NCI-H526 treated with DMSO at 0.1 percent for 48 hours (cell line): ENCODE data around the gene HACD3.
"Not testable (repeated sequence)": the region's sequence is repeated elsewhere in the genome, so short reads cannot be mapped to it uniquely, and the experiment has no call there.

ENCODE experiments used
- DNase-seq: peaks from one replicate; lab custom pipeline; 2025; lab: John Stamatoyannopoulos, UW

HACD3 gene

GRCh38 chr15:65603134-65603533 is 72.9 kb downstream of the HACD3 start:
- no peak for DNase-seq

DNA sequence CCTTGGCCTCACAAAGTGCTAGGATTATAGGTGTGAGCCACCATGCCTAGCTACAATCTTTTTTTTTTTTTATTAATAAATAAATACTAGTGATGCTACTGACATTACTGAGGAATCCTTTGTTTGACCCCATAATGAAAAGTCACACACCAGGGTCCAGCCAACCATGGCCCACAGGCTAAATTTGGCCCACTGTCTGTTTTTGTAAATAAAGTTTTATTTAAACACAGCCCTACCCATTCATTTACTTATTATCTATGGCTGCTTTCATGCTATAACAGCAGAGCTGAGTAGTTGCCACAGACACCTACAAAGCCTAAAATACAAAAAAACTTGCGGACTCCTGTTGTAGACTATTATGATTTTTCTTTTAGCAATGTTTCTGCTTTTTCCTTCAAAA is 73.3 kb downstream of the HACD3 start:
- DNase-seq: no peak

DNA sequence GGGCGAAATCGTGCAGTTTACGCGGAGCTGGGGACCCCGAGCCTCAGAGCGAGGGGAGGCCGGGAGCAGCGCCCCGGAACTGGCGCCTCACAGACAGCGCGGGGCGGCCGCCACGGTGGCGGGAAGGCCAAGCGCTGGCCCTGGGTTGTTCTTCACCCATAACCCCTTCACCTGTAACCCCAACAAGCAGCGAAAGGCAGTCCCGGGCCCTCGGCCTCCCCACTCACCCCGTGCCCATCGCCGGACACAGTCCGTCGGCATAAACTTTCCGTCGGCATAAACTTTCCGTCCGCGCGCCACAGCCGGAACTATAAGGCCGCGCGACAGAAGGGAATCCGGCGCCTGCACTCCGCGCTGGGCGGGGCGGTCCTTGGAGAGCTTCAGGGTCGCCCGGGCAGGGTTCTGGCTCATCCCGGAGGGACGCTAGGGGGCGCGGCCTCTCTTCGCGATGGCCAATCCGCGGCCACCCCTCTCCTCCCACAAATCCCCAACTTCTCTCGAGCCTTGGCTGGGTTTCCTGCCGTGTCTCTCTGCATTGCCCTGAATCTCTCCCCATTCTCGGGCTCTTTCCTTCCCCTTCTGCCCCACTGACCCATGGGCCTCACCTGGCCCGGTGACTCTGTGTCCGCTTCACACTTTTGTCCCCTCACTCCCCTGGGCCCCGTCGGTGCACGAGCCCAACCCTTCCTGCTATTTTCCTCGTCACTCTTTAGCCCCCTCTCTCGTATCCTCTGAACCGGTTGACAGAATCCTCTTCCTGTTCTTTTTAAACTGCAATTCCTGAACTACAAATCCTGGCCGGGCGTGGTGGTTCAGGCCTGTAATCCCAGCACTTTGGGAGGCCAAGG is 80.8 kb downstream of the HACD3 start, which contains the start of gene INTS14:
TSS of gene INTS14 (minus strand) at position 261 of the 848 bp plus-strand sequence. CDS start 3,751 bp downstream, outside the sequence.
- DNase-seq: peak; percentile 90

DNA sequence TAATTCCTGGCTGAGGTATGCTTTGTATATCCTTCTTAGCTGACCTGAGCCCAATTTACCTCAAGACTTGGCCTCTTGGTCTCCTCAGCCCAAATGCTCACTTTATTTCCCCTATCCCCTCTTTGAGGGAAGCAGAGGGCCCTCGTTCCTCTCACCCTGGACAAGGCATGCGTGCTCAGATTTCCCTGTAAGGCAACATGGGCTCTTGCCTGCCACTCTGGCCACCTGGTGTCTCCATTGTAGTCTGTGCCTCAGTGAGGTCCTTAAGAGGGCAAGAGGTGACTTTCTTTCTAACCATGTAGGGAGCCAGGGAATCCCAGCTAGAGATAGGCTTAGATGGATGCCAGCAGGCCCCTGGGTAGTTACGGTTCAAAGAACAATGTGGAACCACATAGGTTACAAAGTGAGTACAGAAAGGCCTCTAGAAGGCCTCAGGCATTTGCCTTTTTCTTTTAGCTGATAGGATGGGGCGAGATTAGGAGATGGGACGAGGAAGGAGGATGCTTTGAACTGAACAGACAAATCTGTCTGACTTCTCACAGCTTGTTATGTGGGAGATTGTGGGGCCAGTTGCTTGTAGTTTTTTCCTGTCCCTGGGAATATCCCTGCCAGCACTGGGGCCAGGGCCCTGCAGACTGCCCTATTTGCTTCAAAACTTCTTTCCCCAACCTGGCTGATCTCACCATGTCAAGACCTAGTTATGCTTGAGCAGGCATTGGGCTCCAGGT is 81.8 kb downstream of the HACD3 start:
- no peak for DNase-seq

GRCh38 chr15:65612616-65612946 is 82.3 kb downstream of the HACD3 start:
- no peak for DNase-seq

GRCh38 chr15:65612949-65613744 is 82.9 kb downstream of the HACD3 start:
- DNase-seq: no peak

GRCh38 chr15:65615887-65616286 is 85.6 kb downstream of the HACD3 start:
- DNase-seq: not testable (repeated sequence)

DNA sequence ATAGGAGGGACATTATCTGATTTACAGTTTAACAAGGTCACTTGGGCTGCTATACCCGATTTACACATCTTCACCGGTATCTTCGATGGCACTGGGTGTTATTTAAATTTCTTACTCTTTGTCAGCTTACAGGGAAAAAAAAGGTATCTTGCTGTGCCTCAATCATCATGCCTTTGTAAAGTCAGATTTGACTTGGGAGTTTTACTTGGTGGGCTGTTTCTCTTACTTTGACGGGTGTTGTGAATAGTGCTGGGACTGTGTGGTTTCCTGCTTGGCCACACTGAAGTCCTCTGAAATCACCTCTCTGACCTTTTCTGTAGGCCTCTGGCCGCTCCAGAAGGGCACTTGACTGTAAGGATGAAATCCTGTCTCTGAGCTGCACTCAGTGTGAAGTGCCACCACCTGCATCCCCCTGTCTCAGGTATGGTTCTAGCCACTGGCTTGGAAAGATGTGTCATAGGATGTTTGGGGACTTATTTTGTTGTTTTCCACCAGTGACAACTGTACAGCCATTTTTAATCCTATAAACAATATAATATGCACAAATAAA is 88.4 kb downstream of the HACD3 start:
- no peak for DNase-seq

GRCh38 chr15:65619626-65620290 is 89.5 kb downstream of the HACD3 start:
- DNase-seq: no peak

GRCh38 chr15:65620833-65621232 is 90.6 kb downstream of the HACD3 start:
- DNase-seq: no peak

DNA sequence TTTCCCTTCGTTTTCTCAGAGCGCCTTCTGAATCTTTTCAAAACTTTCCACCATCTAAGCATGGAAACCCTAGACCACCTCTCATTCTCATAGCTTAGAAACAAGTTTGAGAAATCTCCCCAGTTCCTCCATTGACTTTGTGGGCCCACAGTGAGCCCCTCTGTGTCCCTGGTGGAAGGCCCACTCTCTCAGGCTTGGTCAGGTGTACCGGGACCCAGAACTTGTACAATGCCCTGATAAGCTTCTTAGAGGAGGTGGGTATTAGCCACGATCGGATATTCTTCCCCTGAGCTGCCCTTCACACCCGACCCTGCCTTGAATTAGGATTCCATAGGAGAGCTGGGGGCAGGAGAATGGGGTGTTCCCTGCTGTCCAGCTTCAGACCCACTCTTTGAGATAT is 91.4 kb downstream of the HACD3 start, which contains the start of gene SLC24A1:
TSS of gene SLC24A1 (plus strand) at position 301 of the 400 bp plus-strand sequence. CDS start 2,143 bp downstream, outside the sequence.
- DNase-seq: no peak

DNA sequence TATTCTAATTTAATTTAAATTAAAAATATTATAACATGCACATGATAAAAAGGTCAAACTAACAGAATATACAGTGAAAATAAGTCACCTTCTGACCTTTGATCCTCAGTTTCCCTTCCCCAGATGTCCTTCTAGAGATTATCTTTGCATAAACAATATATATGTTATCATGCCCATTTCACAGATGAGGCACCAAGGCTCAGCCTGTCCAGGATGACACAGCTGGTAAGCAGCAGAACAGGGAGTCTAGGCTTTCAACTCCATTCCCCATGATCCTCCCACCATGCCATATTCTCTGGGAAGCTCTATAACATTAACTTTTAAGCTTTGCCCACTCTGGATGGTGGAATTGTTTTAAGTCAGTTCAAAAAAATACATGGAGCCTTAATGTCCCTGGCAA is 92.8 kb downstream of the HACD3 start:
- no peak for DNase-seq

GRCh38 chr15:65626856-65627255 is 96.6 kb downstream of the HACD3 start:
- DNase-seq: no peak
